GM12878 (cell line): ENCODE results near the gene NPLOC4. TPM values are rescaled to one million over a fixed set of nuclear protein-coding genes. Genes with fewer than 3 reads are reported as not detected.

Experiments used
- BRCA1 ChIP-seq: IDR thresholded peaks from 2 replicates; pipeline ENCODE4 v1.6.1; 2011; ENCODE audit warnings: low read depth, low read length, improper control_type of control experiment
- EED ChIP-seq: sonication (generic); IDR thresholded peaks from 2 replicates; pipeline ENCODE4 v1.6.1; 2016; ENCODE audit warnings: antibody characterized with exemption, low read depth
- FOXM1 ChIP-seq: IDR thresholded peaks from 2 replicates; pipeline ENCODE4 v1.6.1; 2012; ENCODE audit warnings: low read depth, mild to moderate bottlenecking, inconsistent platforms, low read length, moderate library complexity
- IKZF1 ChIP-seq: fragments of 450-650 bp; conservative IDR thresholded peaks from 2 replicates; pipeline ENCODE4 v1.6.1; 2017; ENCODE audit warnings: antibody characterized with exemption, mild to moderate bottlenecking
- LARP7 ChIP-seq: fragments of 450-650 bp; IDR thresholded peaks from 2 replicates; pipeline ENCODE4 v1.6.1; 2017; ENCODE audit warnings: mild to moderate bottlenecking
- MTA2 ChIP-seq: fragments of 450-650 bp; IDR thresholded peaks from 2 replicates; pipeline ENCODE4 v1.6.1; 2016; ENCODE audit warnings: low read depth, mild to moderate bottlenecking, moderate library complexity
- MXI1 ChIP-seq: fragments of 150-350 bp; IDR thresholded peaks from 2 replicates; pipeline ENCODE4 v1.6.1; 2011; ENCODE audit warnings: low read depth, mild to moderate bottlenecking, inconsistent platforms, low read length, improper control_type of control experiment
- NFYA ChIP-seq: IDR thresholded peaks from 2 replicates; pipeline ENCODE4 v1.6.1; 2011; ENCODE audit warnings: low read depth, mild to moderate bottlenecking, low read length, improper control_type of control experiment, borderline replicate concordance
- NR2F1 ChIP-seq: fragments of 450-650 bp; conservative IDR thresholded peaks from 2 replicates; pipeline ENCODE4 v1.6.1; 2017; ENCODE audit warnings: mild to moderate bottlenecking
- POLR2A ChIP-seq: IDR thresholded peaks from 2 replicates; pipeline ENCODE4 v1.6.1; 2011; ENCODE audit warnings: low read depth, mild to moderate bottlenecking, low read length
- POLR2AphosphoS5 ChIP-seq: IDR thresholded peaks from 2 replicates; pipeline ENCODE4 v1.6.1; 2011; ENCODE audit warnings: mild to moderate bottlenecking, low read length, inconsistent platforms
- RB1 ChIP-seq: fragments of 450-650 bp; formaldehyde crosslinking; IDR thresholded peaks from 2 replicates; pipeline ENCODE4 v1.6.1; 2017; ENCODE audit warnings: mild to moderate bottlenecking, borderline replicate concordance
- RCOR1 ChIP-seq: conservative IDR thresholded peaks from 2 replicates; pipeline ENCODE4 v1.6.1; 2012; ENCODE audit warnings: low read depth, low read length, improper control_type of control experiment
- RELA ChIP-seq: fragments of 450-650 bp; IDR thresholded peaks from 2 replicates; pipeline ENCODE4 v1.8.0; 2014; ENCODE audit warnings: borderline replicate concordance; ENCODE audit not compliant: partially characterized antibody
- SIX5 ChIP-seq: IDR thresholded peaks from 2 replicates; pipeline ENCODE4 v1.6.1; 2011; ENCODE audit warnings: mild to moderate bottlenecking, low read depth, low read length, moderate library complexity; ENCODE audit not compliant: severe bottlenecking
- SRF ChIP-seq, 2 experiments: IDR thresholded peaks; 2 replicates each; pipeline ENCODE4 v1.6.1; 2011; ENCODE audit warnings: low read depth in 2 of 2, low read length in 2 of 2, mild to moderate bottlenecking in 1 of 2, moderate library complexity in 1 of 2
- SUPT20H ChIP-seq: IDR thresholded peaks from 2 replicates; pipeline ENCODE4 v1.6.1; 2011; ENCODE audit warnings: low read depth, mild to moderate bottlenecking, low read length, moderate library complexity, borderline replicate concordance; ENCODE audit not compliant: control insufficient read depth
- TCF7 ChIP-seq: IDR thresholded peaks from 2 replicates; pipeline ENCODE4 v1.6.1; 2014; ENCODE audit warnings: antibody characterized with exemption, borderline replicate concordance
- YBX1 ChIP-seq: fragments of 450-650 bp; IDR thresholded peaks from 2 replicates; pipeline ENCODE4 v1.6.1; 2016; ENCODE audit warnings: antibody characterized with exemption
- ZBED1 ChIP-seq: IDR thresholded peaks from 2 replicates; pipeline ENCODE4 v1.6.1; 2016; ENCODE audit warnings: borderline replicate concordance
- ZNF207 ChIP-seq: fragments of 450-650 bp; IDR thresholded peaks from 2 replicates; pipeline ENCODE4 v1.6.1; 2014; ENCODE audit warnings: antibody characterized with exemption, mild to moderate bottlenecking, borderline replicate concordance
- ZNF217 ChIP-seq: fragments of 450-650 bp; IDR thresholded peaks from 2 replicates; pipeline ENCODE4 v1.6.1; 2017; ENCODE audit warnings: antibody characterized with exemption, mild to moderate bottlenecking
- ZNF24 ChIP-seq: fragments of 450-650 bp; IDR thresholded peaks from 2 replicates; pipeline ENCODE4 v1.6.1; 2017; ENCODE audit warnings: antibody characterized with exemption, mild to moderate bottlenecking
- ZSCAN29 ChIP-seq: fragments of 450-650 bp; IDR thresholded peaks from 2 replicates; pipeline ENCODE4 v1.6.1; 2017; ENCODE audit warnings: mild to moderate bottlenecking, moderate library complexity
- polyA plus RNA-seq, 11 experiments: library from polyadenylated mRNA; depleted of rRNA in 4 of 11; unstranded in 6 of 11; stranded (reverse) in 5 of 11; fragments of >200 nt; fragmentation: Nextera tagmentation in 4 of 11; fragmentation: Illumina TruSeq in 1 of 11; extraction: Ambion mirVana in 4 of 11; extraction: Trizol in 1 of 11; gene quantifications; 1 replicate in 1 of 11; 2 replicates in 10 of 11; pipeline versions ENCODE4 v1.2.1 to v1.2.3, GENCODE V29; 2011 to 2016; ENCODE audit warnings: inconsistent platforms in 2 of 11, missing spikeins in 2 of 11, low read depth in 1 of 11
- total RNA-seq, 4 experiments: library from RNA; depleted of rRNA in 3 of 4; stranded (reverse); fragments of >200 nt in 3 of 4; fragmentation: Illumina TruSeq in 1 of 4; extraction: Trizol in 1 of 4; gene quantifications; 2 replicates each; pipeline versions ENCODE4 v1.2.1 to v1.2.3, GENCODE V29; 2013 to 2021
- TF ChIP-seq, protein P1 (sequence below): IDR thresholded peaks from 2 replicates; pipeline ENCODE4 v1.6.1; 2012; ENCODE audit warnings: low read depth, low read length, improper control_type of control experiment
- TF ChIP-seq, protein P2 (sequence below): IDR thresholded peaks from 2 replicates; pipeline ENCODE4 v1.6.1; 2012; ENCODE audit warnings: low read depth, low read length, improper control_type of control experiment
- TF ChIP-seq, protein P3 (sequence below): fragments of 450-650 bp; IDR thresholded peaks from 2 replicates; pipeline ENCODE4 v1.6.1; 2016; ENCODE audit warnings: mild to moderate bottlenecking
- TF ChIP-seq, protein P4 (sequence below): fragments of 450-650 bp; IDR thresholded peaks from 2 replicates; pipeline ENCODE4 v1.6.1; 2014; ENCODE audit warnings: mild to moderate bottlenecking

NPLOC4 gene
- total and polyA plus RNA-seq, 10 of the 15 experiments (the other 5 are each of a cell fraction or from before 2014, with no cell fraction given): 1.5 to 83.7 (median 45.8) TPM

DNA sequence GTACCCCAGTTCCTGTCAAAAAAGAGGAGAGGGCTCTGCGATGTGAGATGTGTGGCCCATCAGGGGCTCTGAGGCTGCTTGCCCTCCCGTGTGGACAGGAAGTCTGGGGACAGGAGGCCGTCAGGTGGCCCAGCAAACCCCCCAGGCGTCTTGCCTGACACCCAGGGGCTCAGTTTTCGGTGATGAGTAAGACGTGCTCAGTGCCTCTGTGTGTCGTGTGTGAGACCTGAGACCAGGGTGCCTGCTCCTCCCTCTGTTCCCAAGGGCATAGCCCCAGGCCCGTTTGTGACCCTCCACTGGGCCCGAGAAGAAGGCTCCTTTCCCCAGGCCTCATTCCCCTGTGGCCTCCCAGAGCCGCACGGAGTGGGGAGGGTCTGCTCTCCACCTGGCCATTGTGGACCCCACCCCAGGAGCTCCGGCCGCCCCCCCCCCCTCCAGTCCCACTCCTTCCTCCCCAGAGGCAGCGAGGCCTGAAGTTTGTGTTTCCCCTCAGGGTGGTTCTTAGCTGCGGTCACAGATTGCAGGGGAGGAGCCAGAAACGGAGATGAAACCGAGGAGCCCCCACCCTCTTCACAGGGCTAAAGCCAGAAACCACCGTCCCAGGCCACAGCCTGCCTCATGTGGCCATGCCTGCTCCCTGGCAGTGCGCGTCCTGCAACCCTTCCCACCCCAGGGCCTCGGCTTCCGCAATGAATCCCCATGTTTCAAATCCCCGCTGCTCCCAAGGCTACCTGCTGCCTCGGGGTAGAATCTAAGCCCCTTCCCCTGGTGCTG lies 119.4 kb downstream of the NPLOC4 start (continued):
- TF ChIP-seq SIX5: no peak
- no peak for TF ChIP-seq YBX1
- peak; percentile 84 for TF ChIP-seq IKZF1
- no peak for TF ChIP-seq ZNF24
- TF ChIP-seq MTA2: peak; percentile 22; the same call in 1 of the 2 replicates
- TF ChIP-seq, protein P1, sequence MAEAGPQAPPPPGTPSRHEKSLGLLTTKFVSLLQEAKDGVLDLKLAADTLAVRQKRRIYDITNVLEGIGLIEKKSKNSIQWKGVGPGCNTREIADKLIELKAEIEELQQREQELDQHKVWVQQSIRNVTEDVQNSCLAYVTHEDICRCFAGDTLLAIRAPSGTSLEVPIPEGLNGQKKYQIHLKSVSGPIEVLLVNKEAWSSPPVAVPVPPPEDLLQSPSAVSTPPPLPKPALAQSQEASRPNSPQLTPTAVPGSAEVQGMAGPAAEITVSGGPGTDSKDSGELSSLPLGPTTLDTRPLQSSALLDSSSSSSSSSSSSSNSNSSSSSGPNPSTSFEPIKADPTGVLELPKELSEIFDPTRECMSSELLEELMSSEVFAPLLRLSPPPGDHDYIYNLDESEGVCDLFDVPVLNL: no peak
- 0 out of 2 replicates have a peak, but pooled peaks have one; percentile 59 for TF ChIP-seq ZBED1
- TF ChIP-seq, protein P2, sequence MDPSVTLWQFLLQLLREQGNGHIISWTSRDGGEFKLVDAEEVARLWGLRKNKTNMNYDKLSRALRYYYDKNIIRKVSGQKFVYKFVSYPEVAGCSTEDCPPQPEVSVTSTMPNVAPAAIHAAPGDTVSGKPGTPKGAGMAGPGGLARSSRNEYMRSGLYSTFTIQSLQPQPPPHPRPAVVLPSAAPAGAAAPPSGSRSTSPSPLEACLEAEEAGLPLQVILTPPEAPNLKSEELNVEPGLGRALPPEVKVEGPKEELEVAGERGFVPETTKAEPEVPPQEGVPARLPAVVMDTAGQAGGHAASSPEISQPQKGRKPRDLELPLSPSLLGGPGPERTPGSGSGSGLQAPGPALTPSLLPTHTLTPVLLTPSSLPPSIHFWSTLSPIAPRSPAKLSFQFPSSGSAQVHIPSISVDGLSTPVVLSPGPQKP: no peak
- peak; percentile 63 for TF ChIP-seq RELA
- TF ChIP-seq SUPT20H: no peak
- peak; percentile 12; the same call in 1 of the 2 replicates for TF ChIP-seq NR2F1
- peak; percentile 81 for TF ChIP-seq POLR2A
- TF ChIP-seq ZNF207: 0 out of 2 replicates have a peak, but pooled peaks have one; percentile 34
- TF ChIP-seq MXI1: no peak; the same call in none of the 2 replicates
- TF ChIP-seq ZSCAN29: no peak
- no peak for TF ChIP-seq FOXM1
- no peak for TF ChIP-seq TCF7
- peak; percentile 22; the same call in 1 of the 2 replicates for TF ChIP-seq RB1
- 0 out of 4 replicates have a peak, but pooled peaks of 1 of the 2 experiments have one; percentile 44 for TF ChIP-seq SRF (IDR thresholded peaks at IDR 0.05; ENCODE audit: low read depth in 2 of 2, low read length in 2 of 2)
- no peak for TF ChIP-seq RCOR1
- peak; percentile 67 for TF ChIP-seq EED
- TF ChIP-seq LARP7: peak; percentile 35
- TF ChIP-seq NFYA: no peak
- no peak for TF ChIP-seq BRCA1
- TF ChIP-seq, protein P3, sequence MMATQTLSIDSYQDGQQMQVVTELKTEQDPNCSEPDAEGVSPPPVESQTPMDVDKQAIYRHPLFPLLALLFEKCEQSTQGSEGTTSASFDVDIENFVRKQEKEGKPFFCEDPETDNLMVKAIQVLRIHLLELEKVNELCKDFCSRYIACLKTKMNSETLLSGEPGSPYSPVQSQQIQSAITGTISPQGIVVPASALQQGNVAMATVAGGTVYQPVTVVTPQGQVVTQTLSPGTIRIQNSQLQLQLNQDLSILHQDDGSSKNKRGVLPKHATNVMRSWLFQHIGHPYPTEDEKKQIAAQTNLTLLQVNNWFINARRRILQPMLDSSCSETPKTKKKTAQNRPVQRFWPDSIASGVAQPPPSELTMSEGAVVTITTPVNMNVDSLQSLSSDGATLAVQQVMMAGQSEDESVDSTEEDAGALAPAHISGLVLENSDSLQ: peak; percentile 33; the same call in 1 of the 2 replicates
- TF ChIP-seq, protein P4, sequence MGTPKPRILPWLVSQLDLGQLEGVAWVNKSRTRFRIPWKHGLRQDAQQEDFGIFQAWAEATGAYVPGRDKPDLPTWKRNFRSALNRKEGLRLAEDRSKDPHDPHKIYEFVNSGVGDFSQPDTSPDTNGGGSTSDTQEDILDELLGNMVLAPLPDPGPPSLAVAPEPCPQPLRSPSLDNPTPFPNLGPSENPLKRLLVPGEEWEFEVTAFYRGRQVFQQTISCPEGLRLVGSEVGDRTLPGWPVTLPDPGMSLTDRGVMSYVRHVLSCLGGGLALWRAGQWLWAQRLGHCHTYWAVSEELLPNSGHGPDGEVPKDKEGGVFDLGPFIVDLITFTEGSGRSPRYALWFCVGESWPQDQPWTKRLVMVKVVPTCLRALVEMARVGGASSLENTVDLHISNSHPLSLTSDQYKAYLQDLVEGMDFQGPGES: no peak
- no peak for TF ChIP-seq ZNF217
- TF ChIP-seq POLR2AphosphoS5: peak; percentile 92
